Stimulated activated CD8-positive, alpha-beta memory T cell treated with anti-CD3 and anti-CD28 coated beads, Interleukin-4, amount 100 ng/mL, for 4 hours (primary cell): ENCODE measurements around the gene GKN1.

Source experiments
- DNase-seq, 2 donors: peaks; one replicate each; pipeline ENCODE4 v3.0.0-alpha.2; 2020; ENCODE audit warnings: low read depth in 2 of 2, low spot score in 1 of 2

GKN1 gene

GRCh38 chr2:69003731-69004130 is 29.3 kb downstream of the GKN1 start:
- DNase-seq, result no peak

- DNase-seq, result no peak
Measured at GRCh38 chr2:69007169-69007568, 32.7 kb downstream of the GKN1 start.

- no peak for DNase-seq
Measured at GRCh38 chr2:69007603-69008002, 33.2 kb downstream of the GKN1 start.

GRCh38 chr2:69010437-69011194 is 36.2 kb downstream of the GKN1 start:
- no peak for DNase-seq

GRCh38 chr2:69011611-69012157 is 37.2 kb downstream of the GKN1 start:
- no peak for DNase-seq

- DNase-seq, result no peak
Measured at GRCh38 chr2:69012310-69013141, 38.1 kb downstream of the GKN1 start.

GRCh38 chr2:69013142-69013839 is 38.9 kb downstream of the GKN1 start, which contains the start of gene ANTXR1:
TSS of gene ANTXR1 (plus strand) at chr2:69013179. CDS start at chr2:69013500, 321 bp downstream.
- DNase-seq, result no peak

- no peak for DNase-seq
Measured at GRCh38 chr2:69013840-69014821, 39.7 kb downstream of the GKN1 start.

GRCh38 chr2:69017080-69017479 is 42.6 kb downstream of the GKN1 start:
- DNase-seq, result no peak

- no peak for DNase-seq
Measured at GRCh38 chr2:69017835-69018234, 43.4 kb downstream of the GKN1 start.

- no peak for DNase-seq
Measured at GRCh38 chr2:69018678-69019095, 44.3 kb downstream of the GKN1 start.

GRCh38 chr2:69020496-69021426 is 46.3 kb downstream of the GKN1 start:
- DNase-seq, result no peak

GRCh38 chr2:69021727-69022126 is 47.3 kb downstream of the GKN1 start:
- DNase-seq, result no peak

GRCh38 chr2:69022548-69022947 is 48.1 kb downstream of the GKN1 start:
- DNase-seq, result no peak

- no peak for DNase-seq
Measured at GRCh38 chr2:69023236-69023635, 48.8 kb downstream of the GKN1 start.

GRCh38 chr2:69026026-69026425 is 51.6 kb downstream of the GKN1 start:
- no peak for DNase-seq

GRCh38 chr2:69026691-69027459 is 52.4 kb downstream of the GKN1 start:
- no peak for DNase-seq
